Effector memory CD8-positive, alpha-beta T cell (primary cell): Measurements from ENCODE around the gene PHF21A.

Experiments used
- ATAC-seq: fragments of 150-1000 bp; cut with Tn5 transposase; replicated peaks from 2 replicates; pipeline ENCODE4 v1.10.0; 2021; ENCODE audit warnings: mild to moderate bottlenecking, moderate library complexity
- DNase-seq, 3 experiments: peaks; one replicate each; pipeline ENCODE4 v3.0.0; 2021
- H3K27ac Mint-ChIP-seq, 2 donors: one replicate each; pipeline ENCODE4 v1.8.0; 2022; ENCODE audit warnings: mild to moderate bottlenecking in 2 of 2, mixed read lengths in 2 of 2, moderate library complexity in 2 of 2
- H3K27me3 Mint-ChIP-seq, 2 donors: one replicate each; pipeline ENCODE4 v1.8.0; 2022; ENCODE audit warnings: mixed read lengths in 2 of 2
- H3K36me3 Mint-ChIP-seq: one replicate; pipeline ENCODE4 v1.8.0; 2022; ENCODE audit warnings: mild to moderate bottlenecking, moderate library complexity, mixed read lengths; ENCODE audit not compliant: insufficient read depth
- H3K4me1 Mint-ChIP-seq, 2 donors: one replicate each; pipeline ENCODE4 v1.8.0; 2022; ENCODE audit warnings: low read depth in 2 of 2, mixed read lengths in 2 of 2
- H3K4me3 Mint-ChIP-seq, 2 donors: one replicate each; pipeline ENCODE4 v1.8.0; 2022; ENCODE audit warnings: mild to moderate bottlenecking in 2 of 2, mixed read lengths in 2 of 2, moderate library complexity in 2 of 2
- H3K9me3 Mint-ChIP-seq, 2 donors: one replicate each; pipeline ENCODE4 v1.8.0; 2022; ENCODE audit warnings: mixed read lengths in 2 of 2

The PHF21A gene

DNA sequence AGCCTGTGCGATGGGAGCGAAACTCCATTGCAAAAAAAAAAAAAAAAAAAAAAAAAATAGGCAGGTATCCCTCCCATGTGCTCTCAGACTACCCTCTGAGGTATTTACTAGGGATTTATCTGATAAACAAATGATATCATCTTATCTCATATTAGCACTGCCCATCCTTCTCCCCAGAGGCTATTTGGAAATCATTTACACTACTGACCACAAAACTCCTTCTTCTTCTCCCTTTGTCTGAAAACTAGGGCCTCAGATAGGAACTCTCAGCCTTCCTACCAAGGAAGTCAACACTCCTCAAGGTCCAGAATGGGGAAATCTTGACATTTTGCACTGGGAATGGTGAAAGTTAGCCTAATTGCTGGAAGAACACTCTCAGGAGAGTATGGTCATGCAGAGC lies 152.4 kb downstream of the PHF21A start:
- H3K36me3 Mint-ChIP-seq = peaks cover 32% of the 10 kb centered on the region
- no peak overlapping the region for H3K4me3 Mint-ChIP-seq
- peak overlapping the region in 1 of 2 donors; percentile 74 for H3K27ac Mint-ChIP-seq
- no peak for ATAC-seq
- H3K9me3 Mint-ChIP-seq = no peaks in the 10 kb centered on the region
- DNase-seq = no peak
- no peaks in the 10 kb centered on the region for H3K27me3 Mint-ChIP-seq
- H3K4me1 Mint-ChIP-seq = peaks cover 0 to 3% of the 10 kb centered on the region in 2 donors

DNA sequence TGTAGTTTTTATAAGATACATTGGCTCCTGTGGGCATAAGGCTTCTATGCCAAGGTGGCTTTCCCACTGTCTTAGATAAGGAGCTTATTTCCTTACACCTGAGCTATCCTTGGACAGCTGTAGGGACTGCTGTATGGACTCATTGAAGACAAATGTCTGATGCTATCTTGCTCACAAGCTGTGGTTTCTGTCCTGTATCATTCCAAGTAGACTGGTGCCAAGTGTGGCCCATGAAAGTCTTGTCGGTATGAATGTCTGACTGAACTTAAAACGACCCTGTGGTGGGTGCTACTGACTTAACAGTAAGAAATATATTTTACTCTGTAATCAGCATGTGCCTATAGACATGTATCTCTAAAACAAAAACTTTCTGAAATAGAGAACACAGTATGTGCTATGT lies 153.7 kb downstream of the PHF21A start:
- Mint-ChIP-seq H3K36me3 (peaks cover 37% of the 10 kb centered on the region), H3K27me3 (no peaks in the 10 kb centered on the region), H3K4me1 (peaks cover 0 to 3% of the 10 kb centered on the region in 2 donors), H3K27ac (no peak overlapping the region), H3K4me3 (no peak overlapping the region), H3K9me3 (no peaks in the 10 kb centered on the region)
- no peak for DNase-seq
- ATAC-seq = no peak

DNA sequence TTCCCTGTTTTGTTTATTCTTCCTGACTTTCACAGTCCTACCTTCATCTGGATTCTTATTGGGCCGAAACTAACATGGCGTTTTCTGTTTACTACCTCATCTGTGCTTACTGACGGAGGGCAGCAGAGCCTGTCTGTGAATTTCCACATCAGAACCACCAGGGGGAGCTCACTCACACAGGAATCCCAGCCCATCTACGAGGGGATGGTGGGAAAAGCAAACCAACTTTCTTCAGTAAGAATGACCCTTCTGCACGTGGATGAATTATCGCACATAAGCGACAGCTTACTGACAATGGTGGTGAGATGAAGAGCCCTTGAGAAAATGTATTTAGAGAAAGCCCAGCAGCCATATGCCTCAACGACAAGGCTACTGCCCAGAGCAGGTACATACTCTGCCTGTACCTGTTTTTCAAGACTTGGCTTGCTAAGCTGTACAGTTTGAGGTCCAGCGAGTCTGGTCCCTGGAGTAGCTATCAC lies 156.3 kb downstream of the PHF21A start:
- Mint-ChIP-seq H3K9me3 (no peaks in the 10 kb centered on the region), H3K4me3 (no peak overlapping the region), H3K27ac (no peak overlapping the region), H3K36me3 (peaks cover 37% of the 10 kb centered on the region), H3K4me1 (peaks cover 0 to 3% of the 10 kb centered on the region in 2 donors), H3K27me3 (no peaks in the 10 kb centered on the region)
- DNase-seq (peak; percentile 46 to 58 (median 51)), ATAC-seq (peak; percentile 98)

DNA sequence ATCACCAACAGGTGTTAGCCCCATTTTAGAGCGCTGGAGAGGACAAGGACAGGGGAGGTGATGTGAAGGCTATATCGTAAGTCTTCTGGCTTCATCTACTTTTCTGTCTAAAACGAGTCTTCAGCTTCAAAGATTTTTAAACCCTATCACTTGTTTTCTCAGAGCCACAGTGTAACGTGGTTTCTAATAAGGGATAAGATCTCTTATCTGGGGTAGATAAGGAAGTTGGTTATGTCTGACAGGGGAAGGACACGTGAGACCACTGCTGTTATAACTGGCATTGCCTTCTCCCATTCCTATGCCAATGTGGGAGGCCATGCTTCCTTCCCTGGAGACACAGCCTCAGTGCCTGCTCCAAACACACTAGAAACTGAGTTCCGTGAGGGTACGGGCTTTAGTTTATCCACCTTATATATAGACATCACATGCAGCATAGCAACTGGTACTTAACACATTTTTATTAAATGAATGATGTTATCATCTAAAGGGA lies 159.5 kb downstream of the PHF21A start:
- H3K27me3 Mint-ChIP-seq = no peaks in the 10 kb centered on the region
- H3K4me3 Mint-ChIP-seq = no peak overlapping the region
- peaks cover 25% of the 10 kb centered on the region for H3K36me3 Mint-ChIP-seq
- no peaks in the 10 kb centered on the region for H3K9me3 Mint-ChIP-seq
- H3K4me1 Mint-ChIP-seq = peaks cover 0 to 2% of the 10 kb centered on the region in 2 donors
- no peak overlapping the region for H3K27ac Mint-ChIP-seq
- no peak for ATAC-seq
- DNase-seq = no peak

DNA sequence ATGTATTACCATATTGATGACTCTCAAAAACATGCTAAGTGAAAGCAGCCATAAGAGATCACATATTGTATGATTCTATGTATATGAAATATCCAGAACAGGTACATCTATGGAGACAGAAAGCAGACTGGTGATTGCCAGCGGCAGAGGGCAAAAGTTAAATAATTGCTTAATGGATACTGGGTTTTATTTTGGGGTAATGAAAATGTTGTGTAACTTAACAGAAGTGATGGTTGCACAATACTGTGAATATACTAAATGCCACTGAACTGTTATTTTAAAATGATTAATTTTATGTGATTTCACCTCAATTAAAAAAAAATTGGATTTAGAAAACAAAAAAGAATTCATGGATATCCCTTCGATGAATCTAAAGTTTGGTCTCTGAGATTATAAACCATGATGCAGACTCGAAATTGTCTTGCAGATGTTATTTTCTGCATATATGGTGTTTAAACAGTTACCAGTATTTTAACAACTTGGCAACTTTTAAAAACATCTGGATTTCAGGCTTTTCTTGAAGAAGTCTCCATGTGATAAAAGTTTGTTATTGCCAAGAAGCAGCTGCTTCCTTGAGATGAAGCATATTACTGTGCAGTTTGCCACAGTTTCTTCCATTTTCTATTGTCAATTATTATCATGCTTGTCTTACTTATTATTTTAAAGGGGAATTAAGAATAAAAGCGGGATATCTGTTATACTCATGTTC lies 160.7 kb downstream of the PHF21A start:
- Mint-ChIP-seq H3K4me1 (peaks cover 0 to 3% of the 10 kb centered on the region in 2 donors), H3K36me3 (peaks cover 29% of the 10 kb centered on the region), H3K27me3 (no peaks in the 10 kb centered on the region), H3K27ac (no peak overlapping the region), H3K9me3 (no peaks in the 10 kb centered on the region), H3K4me3 (no peak overlapping the region)
- ATAC-seq (no peak), DNase-seq (no peak)

DNA sequence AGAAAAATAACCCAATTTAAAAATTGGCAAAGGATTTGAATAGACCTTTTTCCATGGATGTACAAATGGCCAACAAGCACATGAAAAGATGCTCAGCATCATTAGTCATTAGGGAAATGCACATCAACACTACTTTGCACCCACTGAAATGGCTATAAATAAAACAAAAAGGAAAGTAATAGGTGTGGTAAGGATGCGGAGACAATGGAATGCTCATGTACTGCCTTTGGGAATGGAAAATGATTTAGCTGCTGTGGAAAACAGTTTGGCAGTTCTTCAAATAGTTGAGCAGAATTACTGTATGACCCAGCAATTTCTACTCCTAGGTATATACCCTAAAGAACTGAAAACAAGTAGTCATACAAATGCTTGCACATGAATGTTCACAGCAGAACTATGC lies 161.4 kb downstream of the PHF21A start:
- no peak overlapping the region for H3K27ac Mint-ChIP-seq
- DNase-seq = no peak
- no peaks in the 10 kb centered on the region for H3K9me3 Mint-ChIP-seq

DNA sequence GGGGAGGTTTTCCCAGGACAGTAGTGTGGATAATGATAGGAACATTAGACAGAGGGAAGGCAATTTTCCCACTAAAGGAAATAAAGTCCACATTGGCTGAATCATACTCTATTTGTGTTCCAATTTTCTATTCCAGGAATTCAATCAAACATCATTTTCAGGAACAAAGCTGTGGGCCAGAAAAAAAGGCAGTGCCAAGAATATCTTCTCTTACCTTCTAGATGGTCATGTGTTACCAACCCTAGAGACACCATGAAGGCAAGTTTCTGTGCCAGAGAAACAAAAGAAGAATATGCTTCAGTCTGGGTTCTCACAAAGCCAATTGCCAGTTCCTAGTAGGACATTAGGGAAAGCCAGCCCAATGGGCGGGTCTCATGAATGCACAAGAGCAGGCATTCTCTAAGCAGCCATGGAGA lies 171.3 kb downstream of the PHF21A start:
- Mint-ChIP-seq H3K4me1 (no peaks in the 10 kb centered on the region), H3K9me3 (no peaks in the 10 kb centered on the region), H3K36me3 (peaks cover 39% of the 10 kb centered on the region), H3K27ac (peak overlapping the region in 1 of 2 donors; percentile 22), H3K4me3 (no peak overlapping the region), H3K27me3 (no peaks in the 10 kb centered on the region)
- no peak for ATAC-seq
- DNase-seq = no peak

More for the DNA sequence above, 161.4 kb downstream of the PHF21A start:
- Mint-ChIP-seq H3K27me3 (no peaks in the 10 kb centered on the region), H3K4me3 (no peak overlapping the region), H3K4me1 (peaks cover 0 to 3% of the 10 kb centered on the region in 2 donors), H3K36me3 (peaks cover 29% of the 10 kb centered on the region)
- ATAC-seq = no peak

DNA sequence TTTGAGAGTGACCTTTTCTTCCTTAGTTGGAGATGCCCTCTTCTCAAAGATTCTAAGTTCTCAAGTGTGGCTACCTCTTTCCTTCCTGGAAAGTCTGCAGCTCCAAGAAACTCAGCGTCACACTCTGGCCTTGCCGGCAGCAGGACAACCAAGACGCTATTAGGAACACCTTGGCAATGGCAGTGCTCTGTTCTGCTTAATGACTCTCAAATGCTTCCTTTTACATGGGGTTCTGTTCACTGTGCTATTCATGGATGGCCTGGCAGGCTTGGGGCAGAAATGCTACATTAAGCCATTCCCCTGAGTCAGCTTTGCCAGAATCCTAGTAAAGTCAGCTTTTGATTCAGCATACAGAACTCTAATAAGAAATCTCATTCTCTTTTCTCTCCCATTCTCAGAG lies 172.9 kb downstream of the PHF21A start:
- ATAC-seq = no peak
- peak overlapping the region in 1 of 2 donors; percentile 67 for H3K27ac Mint-ChIP-seq
- H3K9me3 Mint-ChIP-seq = no peaks in the 10 kb centered on the region
- peaks cover 44% of the 10 kb centered on the region for H3K36me3 Mint-ChIP-seq
- no peak overlapping the region for H3K4me3 Mint-ChIP-seq
- H3K27me3 Mint-ChIP-seq = no peaks in the 10 kb centered on the region
- no peak for DNase-seq
- no peaks in the 10 kb centered on the region for H3K4me1 Mint-ChIP-seq

DNA sequence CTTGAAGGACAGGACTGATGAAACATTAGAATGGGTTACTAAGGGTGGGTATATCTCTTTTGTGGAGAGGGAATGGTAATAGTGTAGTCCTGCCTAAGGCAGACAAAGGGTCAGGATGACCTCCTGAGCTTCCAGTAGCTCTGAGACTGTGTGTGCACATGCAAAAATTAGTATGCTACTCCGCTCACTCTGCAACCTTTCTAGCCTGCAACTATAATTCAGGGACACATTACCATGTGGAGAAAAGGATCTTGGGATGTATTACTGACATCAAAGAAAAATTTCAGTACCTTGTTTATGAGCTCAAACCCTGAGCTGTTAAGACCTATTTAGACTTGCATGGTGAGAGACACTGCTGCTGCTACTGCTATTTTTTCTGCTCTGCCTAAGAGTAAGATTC lies 173.4 kb downstream of the PHF21A start:
- Mint-ChIP-seq H3K4me3 (no peak overlapping the region), H3K4me1 (no peaks in the 10 kb centered on the region), H3K27ac (no peak overlapping the region), H3K27me3 (no peaks in the 10 kb centered on the region), H3K36me3 (peaks cover 46% of the 10 kb centered on the region), H3K9me3 (no peaks in the 10 kb centered on the region)
- no peak for DNase-seq
- ATAC-seq = no peak

DNA sequence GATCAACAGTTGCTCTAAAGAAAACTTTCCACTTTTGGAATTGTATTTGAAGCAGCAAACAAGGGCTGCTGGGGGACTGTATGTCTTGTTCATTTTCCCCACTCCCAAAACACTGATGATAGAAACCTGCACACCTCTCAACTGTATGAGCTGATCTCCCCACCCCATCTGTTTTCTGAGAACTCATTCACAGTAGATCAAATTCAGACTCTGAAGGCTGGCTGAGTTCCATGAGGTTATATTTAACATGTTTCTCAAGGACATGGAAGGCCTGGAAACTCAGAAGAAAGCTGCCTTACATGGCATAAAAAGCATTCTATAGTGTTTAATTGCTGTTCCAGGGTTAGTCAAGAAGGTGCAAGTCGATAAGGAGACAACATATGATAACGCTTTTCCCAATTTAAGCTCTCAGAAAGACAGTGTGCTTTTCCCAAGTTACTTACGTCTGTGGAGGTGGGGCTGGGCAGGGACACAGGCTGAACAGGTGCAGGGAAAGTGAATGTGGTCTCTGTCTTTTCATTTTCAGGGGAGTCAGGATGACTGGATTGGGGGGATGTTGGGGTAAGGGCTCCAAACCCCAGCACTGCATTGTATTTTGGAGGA lies 175.8 kb downstream of the PHF21A start:
- H3K36me3 Mint-ChIP-seq = peaks cover 47% of the 10 kb centered on the region
- no peak overlapping the region for H3K27ac Mint-ChIP-seq
- ATAC-seq = no peak
- no peaks in the 10 kb centered on the region for H3K9me3 Mint-ChIP-seq
- DNase-seq = no peak
- no peak overlapping the region for H3K4me3 Mint-ChIP-seq
- no peaks in the 10 kb centered on the region for H3K27me3 Mint-ChIP-seq
- peaks cover 0 to 3% of the 10 kb centered on the region in 2 donors for H3K4me1 Mint-ChIP-seq

DNA sequence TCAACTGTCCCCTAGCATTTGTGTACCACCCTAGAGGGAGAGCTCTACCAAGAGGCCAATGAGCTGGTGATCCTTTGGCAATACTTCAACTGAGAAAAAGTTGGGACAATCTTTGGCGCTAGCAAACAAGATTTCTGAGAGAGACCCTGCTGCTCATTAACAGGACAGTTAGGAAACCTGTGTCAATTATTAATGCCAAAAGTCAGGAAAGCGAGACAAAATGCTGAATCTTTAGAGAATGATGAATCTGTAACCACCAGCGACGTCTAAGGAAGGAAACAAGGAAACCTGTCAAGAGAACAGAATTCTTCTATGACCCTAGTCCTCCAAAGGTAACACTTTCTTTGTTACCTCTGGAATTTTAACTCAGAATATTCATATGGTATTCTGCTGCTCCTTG lies 178.9 kb downstream of the PHF21A start:
- H3K4me1 Mint-ChIP-seq = peaks cover 0 to 3% of the 10 kb centered on the region in 2 donors
- no peaks in the 10 kb centered on the region for H3K27me3 Mint-ChIP-seq
- H3K4me3 Mint-ChIP-seq = no peak overlapping the region
- DNase-seq (no peak), ATAC-seq (no peak)
- H3K36me3 Mint-ChIP-seq = peaks cover 44% of the 10 kb centered on the region
- no peaks in the 10 kb centered on the region for H3K9me3 Mint-ChIP-seq
- no peak overlapping the region for H3K27ac Mint-ChIP-seq

DNA sequence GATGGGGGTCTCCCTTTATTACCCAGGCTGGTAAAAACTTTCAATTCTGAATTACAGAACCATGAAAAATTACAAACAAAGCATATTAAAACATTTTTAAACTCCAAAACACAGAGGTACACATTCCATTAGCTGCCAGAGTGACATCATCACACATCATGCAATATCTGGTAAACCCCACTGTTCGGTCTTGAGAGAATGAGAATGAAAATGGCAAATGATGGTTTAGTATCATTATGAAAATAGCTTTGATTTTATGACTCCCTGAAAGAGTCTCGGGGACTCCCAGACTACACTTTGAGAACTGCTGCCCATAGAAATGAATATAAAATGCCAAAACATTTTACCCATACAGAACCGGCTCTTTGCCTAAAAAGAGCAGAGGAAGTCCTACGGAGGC lies 180.0 kb downstream of the PHF21A start:
- no peak for ATAC-seq
- H3K4me1 Mint-ChIP-seq = peaks cover 0 to 3% of the 10 kb centered on the region in 2 donors
- no peak for DNase-seq
- no peaks in the 10 kb centered on the region for H3K9me3 Mint-ChIP-seq
- H3K4me3 Mint-ChIP-seq = no peak overlapping the region
- peaks cover 52% of the 10 kb centered on the region for H3K36me3 Mint-ChIP-seq
- H3K27me3 Mint-ChIP-seq = no peaks in the 10 kb centered on the region
- peak overlapping the region in 1 of 2 donors; percentile 35 for H3K27ac Mint-ChIP-seq

DNA sequence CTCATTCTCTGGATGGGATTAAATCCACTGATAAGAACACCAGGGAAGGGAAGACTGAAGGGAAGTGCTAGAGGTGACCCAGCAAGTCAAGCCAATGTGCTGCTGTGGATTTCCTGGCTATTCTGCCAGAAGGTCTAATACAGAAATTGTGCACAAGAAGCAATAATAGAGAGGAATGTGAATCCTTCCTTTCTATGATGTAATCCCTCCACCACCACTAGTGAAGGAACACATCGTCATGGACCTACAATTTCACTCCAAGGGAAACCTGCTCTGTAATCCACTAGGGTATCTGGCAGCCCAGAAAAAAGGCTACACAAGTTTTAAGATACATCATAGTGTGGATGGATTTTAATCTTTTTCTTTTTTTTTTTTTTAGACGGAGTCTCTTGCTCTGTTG lies 181.4 kb downstream of the PHF21A start:
- Mint-ChIP-seq H3K4me3 (no peak overlapping the region), H3K4me1 (peaks cover 0 to 3% of the 10 kb centered on the region in 2 donors), H3K27ac (peak overlapping the region in 1 of 2 donors; percentile 68), H3K36me3 (peaks cover 58% of the 10 kb centered on the region), H3K27me3 (no peaks in the 10 kb centered on the region), H3K9me3 (no peaks in the 10 kb centered on the region)
- no peak for ATAC-seq
- DNase-seq = no peak

DNA sequence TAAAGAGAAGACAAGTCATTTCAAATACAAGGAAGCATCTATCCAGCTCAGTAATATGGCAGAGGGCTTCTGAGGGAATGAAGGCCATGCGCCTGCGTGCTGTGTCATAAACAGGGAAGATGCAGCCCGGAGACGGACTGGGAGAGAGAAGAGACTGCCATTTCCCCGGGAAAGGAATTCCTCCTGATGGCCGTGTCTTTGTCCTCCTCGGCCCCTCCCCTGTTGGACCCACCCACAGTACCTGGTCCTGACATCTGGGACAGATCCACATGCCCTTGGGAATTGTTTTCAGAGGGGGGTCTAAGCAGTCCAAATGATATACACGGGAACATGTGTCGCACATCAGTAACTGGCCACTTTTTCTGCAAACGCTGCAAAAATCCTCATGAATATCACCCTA lies 183.3 kb downstream of the PHF21A start:
- H3K27me3 Mint-ChIP-seq = no peaks in the 10 kb centered on the region
- ATAC-seq (no peak), DNase-seq (no peak)
- H3K4me1 Mint-ChIP-seq = peaks cover 0 to 3% of the 10 kb centered on the region in 2 donors
- H3K4me3 Mint-ChIP-seq = no peak overlapping the region
- peaks cover 69% of the 10 kb centered on the region for H3K36me3 Mint-ChIP-seq
- H3K9me3 Mint-ChIP-seq = no peaks in the 10 kb centered on the region
- no peak overlapping the region for H3K27ac Mint-ChIP-seq
